Omental fat pad (tissue), 4 donors: Measurements from ENCODE around the gene CETP. TPM values are rescaled to one million over a fixed set of nuclear protein-coding genes. Genes with fewer than 3 reads are reported as not detected.
"Not testable (repeated sequence)": the region's sequence is repeated elsewhere in the genome, so short reads cannot be mapped to it uniquely, and the experiment has no call there.

Experiments used
- ATAC-seq: fragments of 150-250 bp; one replicate; pipeline ENCODE4 v1.9.1; 2016; ENCODE audit warnings: mild to moderate bottlenecking, moderate library complexity; ENCODE audit not compliant: low FRiP score
- DNase-seq: peaks from one replicate; pipeline ENCODE4 v3.0.0-alpha.2; 2019; ENCODE audit warnings: low spot score
- CTCF ChIP-seq, 3 donors: fragments of 450-650 bp; IDR thresholded peaks; one replicate each; pipeline ENCODE4 v1.5.1; 2016 to 2017; ENCODE audit warnings: antibody characterized with exemption in 3 of 3, mild to moderate bottlenecking in 3 of 3, moderate library complexity in 2 of 3
- total RNA-seq, 4 donors: library from RNA; depleted of rRNA; stranded (reverse); fragments of >200 nt; gene quantifications; one replicate each; pipeline ENCODE4 v1.1.0, GENCODE V29; 2016

CETP gene
- total RNA-seq, 4 donors from 2014 or later, result 0.84 to 61.5 (median 5.9) TPM

- no peak for DNase-seq
- ATAC-seq, result no peak
- TF ChIP-seq CTCF (IDR thresholded peaks at IDR 0.05), result no peak
Measured at GRCh38 chr16:56930486-56931270, 31.1 kb upstream of the CETP start.

GRCh38 chr16:56931271-56931891 is 30.4 kb upstream of the CETP start:
- TF ChIP-seq CTCF (IDR thresholded peaks at IDR 0.05), result no peak
- DNase-seq (no peak), ATAC-seq (peak; percentile 13)

- DNase-seq (peak; percentile 82), ATAC-seq (peak; percentile 96)
- no peak for TF ChIP-seq CTCF (IDR thresholded peaks at IDR 0.05)
Measured at GRCh38 chr16:56931892-56932720, 29.6 kb upstream of the CETP start, which contains the start of gene HERPUD1. Gene HERPUD1, plus strand, starts transcription at chr16:56932142. Its CDS starts 103 bp downstream, at chr16:56932245.

- ATAC-seq (peak; percentile 69), DNase-seq (peak; percentile 58)
- TF ChIP-seq CTCF (IDR thresholded peaks at IDR 0.05), result no peak
Measured at GRCh38 chr16:56932721-56933619, 28.8 kb upstream of the CETP start.

- ATAC-seq (no peak), DNase-seq (no peak)
- no peak for TF ChIP-seq CTCF (IDR thresholded peaks at IDR 0.05)
Measured at GRCh38 chr16:56933828-56934598, 27.7 kb upstream of the CETP start.

- ATAC-seq, DNase-seq: not testable (repeated sequence)
Measured at GRCh38 chr16:56934599-56935145, 27.1 kb upstream of the CETP start.
